Skeletal muscle tissue (tissue), 4 donors: Measurements from ENCODE around the gene TRPM8. TPM values are rescaled to one million over a fixed set of nuclear protein-coding genes. Genes with fewer than 3 reads are reported as not detected.

Experiments used
- H3K27ac ChIP-seq: one replicate; pipeline ENCODE4 v1.7.0; 2013; ENCODE audit warnings: mild to moderate bottlenecking, low read depth, low read length, inconsistent platforms
- H3K27me3 ChIP-seq, 3 donors: one replicate each; pipeline ENCODE4 v1.7.0; 2013; ENCODE audit warnings: low read length in 3 of 3; ENCODE audit not compliant: control insufficient read depth in 3 of 3, insufficient read depth in 3 of 3
- H3K36me3 ChIP-seq, 3 donors: one replicate each; pipeline ENCODE4 v1.7.0; 2013; ENCODE audit warnings: low read length in 3 of 3; ENCODE audit not compliant: control insufficient read depth in 3 of 3, insufficient read depth in 3 of 3
- H3K4me1 ChIP-seq, 3 donors: one replicate each; pipeline ENCODE4 v1.7.0; 2013; ENCODE audit warnings: low read length in 3 of 3, mild to moderate bottlenecking in 3 of 3; ENCODE audit not compliant: control insufficient read depth in 3 of 3, insufficient read depth in 3 of 3
- H3K4me3 ChIP-seq, 3 donors: one replicate each; pipeline ENCODE4 v1.7.0; 2013; ENCODE audit warnings: low read length in 3 of 3
- H3K9ac ChIP-seq, 3 donors: one replicate each; pipeline ENCODE4 v1.7.0; 2013; ENCODE audit warnings: low read length in 3 of 3, mild to moderate bottlenecking in 3 of 3, moderate library complexity in 2 of 3, low read depth in 1 of 3
- H3K9me3 ChIP-seq, 3 donors: one replicate each; pipeline ENCODE4 v1.7.0; 2013; ENCODE audit warnings: low read length in 3 of 3; ENCODE audit not compliant: control insufficient read depth in 3 of 3
- total RNA-seq: library from RNA; depleted of rRNA; stranded (reverse); fragments of >200 nt; gene quantifications from one replicate; pipeline ENCODE4 v1.2.3, GENCODE V29; 2014
- donor health status: Osteomylitis.

Gene TRPM8
- total RNA-seq, 1 donor from 2014 or later: not detected

DNA sequence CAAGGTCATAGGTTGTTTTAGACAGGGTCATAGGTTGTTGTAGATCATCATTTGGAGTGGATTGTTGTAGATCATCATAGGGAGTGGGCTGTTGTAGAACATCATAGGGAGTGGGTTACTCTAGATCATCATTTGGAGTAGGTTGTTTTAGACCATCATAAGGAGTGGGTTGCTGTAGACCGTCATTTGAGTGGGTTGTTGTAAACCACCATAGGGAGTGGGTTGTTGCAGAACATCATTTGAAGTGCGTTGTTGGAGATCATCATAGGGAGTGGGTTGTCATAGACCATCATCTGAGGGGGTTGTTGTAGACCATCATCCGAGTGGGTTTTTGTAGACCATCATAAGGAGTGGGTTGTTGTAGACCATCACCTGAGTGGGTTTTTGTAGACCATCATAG, 9.5 kb upstream of the TRPM8 start:
- no peaks in the 10 kb centered on the region for H3K9me3 ChIP-seq
- no peak overlapping the region for H3K27ac ChIP-seq
- H3K4me3 ChIP-seq: no peak overlapping the region
- peaks cover 0 to under 1% (median 0%) of the 10 kb centered on the region in 3 donors for H3K27me3 ChIP-seq
- H3K36me3 ChIP-seq: no peaks in the 10 kb centered on the region
- no peaks in the 10 kb centered on the region for H3K4me1 ChIP-seq
- no peak overlapping the region for H3K9ac ChIP-seq

DNA sequence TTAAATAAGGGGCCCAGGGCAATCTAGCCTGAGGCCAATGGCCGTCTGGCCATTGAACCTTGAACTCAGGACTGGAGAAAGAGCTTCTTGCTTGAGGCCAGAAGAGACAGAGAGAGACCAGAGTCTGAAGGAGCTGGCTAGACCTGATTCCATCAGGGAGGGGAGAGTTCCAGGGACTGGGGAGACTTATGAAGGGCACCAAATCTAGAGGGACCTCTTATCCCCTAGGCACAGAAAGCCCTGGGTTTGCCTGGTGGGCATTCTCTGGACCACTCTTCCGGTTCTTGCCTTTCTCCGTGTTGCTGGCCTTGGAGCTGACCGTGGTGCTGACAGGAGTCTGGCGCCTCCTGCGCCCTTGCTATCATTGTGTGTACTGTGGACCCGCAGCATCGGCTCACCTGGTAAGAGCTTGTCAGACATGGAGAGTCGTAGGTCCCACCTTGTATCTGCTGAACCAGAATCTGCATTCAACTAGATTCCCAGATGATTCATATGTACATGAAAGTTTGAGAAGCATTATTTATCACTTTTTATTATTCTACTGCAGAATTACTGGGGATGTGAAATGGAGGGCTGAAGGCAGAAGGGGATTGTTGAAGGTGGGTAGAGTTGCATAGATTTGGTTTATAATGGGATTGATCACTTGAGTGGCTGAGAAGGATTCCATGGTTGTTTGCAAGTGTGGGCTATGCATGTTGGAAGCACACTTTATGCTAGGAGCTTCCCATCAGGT, 4.3 kb upstream of the TRPM8 start:
- no peaks in the 10 kb centered on the region for H3K9me3 ChIP-seq
- H3K27me3 ChIP-seq: peaks cover 0 to 16% (median 0%) of the 10 kb centered on the region in 3 donors

DNA sequence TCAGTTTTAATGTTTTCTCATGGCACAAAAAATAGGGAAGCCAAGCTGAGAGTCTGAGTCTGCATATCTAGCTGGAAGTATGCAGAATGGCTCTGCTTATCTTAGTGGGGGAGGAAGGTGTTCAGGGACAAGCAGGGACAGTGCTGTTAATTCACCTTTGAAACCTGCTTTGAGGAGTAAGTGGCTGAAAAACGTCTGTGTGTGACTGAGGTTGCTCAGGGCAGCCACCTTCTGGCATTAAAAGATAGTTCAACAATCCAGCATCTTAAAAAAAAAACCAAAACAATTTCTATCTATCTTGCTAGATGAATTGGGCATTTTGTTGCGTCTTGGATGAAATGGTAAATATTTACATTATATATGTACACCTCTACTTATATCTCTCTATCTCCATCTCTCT, 2.0 kb upstream of the TRPM8 start:
- H3K27me3 ChIP-seq: peaks cover 0 to 18% (median 0%) of the 10 kb centered on the region in 3 donors
- H3K4me3 ChIP-seq: no peak overlapping the region
- H3K36me3 ChIP-seq: no peaks in the 10 kb centered on the region

More for the DNA sequence above, 4.3 kb upstream of the TRPM8 start:
- H3K4me3 ChIP-seq: no peak overlapping the region
- H3K36me3 ChIP-seq: no peaks in the 10 kb centered on the region
- no peaks in the 10 kb centered on the region for H3K4me1 ChIP-seq
- H3K9ac ChIP-seq: no peak overlapping the region
- no peak overlapping the region for H3K27ac ChIP-seq

DNA sequence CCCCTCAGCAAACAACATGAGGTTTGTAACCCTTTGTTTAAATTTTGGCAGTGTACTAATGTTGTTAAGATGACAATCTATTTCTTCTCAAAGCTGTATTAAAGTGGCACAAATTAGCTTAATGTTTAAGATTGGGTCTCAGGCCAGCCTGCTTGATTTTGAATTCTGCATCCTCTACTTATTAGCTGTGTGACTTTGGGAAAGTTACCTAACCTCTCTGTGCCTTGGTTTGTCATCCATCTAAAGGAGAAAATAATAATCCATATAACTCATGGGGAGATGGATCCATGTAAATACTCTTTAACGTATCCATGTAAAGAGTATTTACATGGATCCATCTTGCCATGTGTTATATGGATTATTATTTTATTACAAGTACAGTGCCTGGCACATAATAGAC, 2.1 kb downstream of the TRPM8 start:
- Histone ChIP-seq H3K9ac (no peak overlapping the region), H3K36me3 (no peaks in the 10 kb centered on the region), H3K4me3 (no peak overlapping the region), H3K9me3 (no peaks in the 10 kb centered on the region), H3K27me3 (peaks cover 0 to 16% (median 0%) of the 10 kb centered on the region in 3 donors), H3K4me1 (no peaks in the 10 kb centered on the region), H3K27ac (no peak overlapping the region)

More for the DNA sequence above, 2.0 kb upstream of the TRPM8 start:
- Histone ChIP-seq H3K9ac (no peak overlapping the region), H3K27ac (no peak overlapping the region), H3K4me1 (no peaks in the 10 kb centered on the region), H3K9me3 (no peaks in the 10 kb centered on the region)

DNA sequence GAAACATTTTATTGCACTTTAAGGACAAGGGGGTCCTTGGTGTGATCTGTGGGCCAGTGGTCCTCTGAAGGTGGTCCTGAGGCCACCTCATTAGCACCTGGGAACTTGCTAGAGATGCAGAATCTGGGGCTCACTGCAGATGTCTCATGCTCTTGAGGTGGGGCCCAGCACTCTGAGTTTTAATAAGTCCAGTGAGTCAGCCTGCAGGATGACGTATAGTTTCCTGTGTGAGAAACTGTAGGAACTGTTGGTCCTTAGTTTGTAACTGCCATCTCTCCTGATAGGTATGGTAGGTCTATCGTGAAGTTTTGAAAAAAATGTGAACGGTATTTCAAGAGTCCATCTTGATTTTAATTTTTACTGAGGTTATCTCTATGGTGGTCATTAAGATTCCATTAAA, 2.8 kb downstream of the TRPM8 start:
- no peaks in the 10 kb centered on the region for H3K9me3 ChIP-seq
- H3K4me3 ChIP-seq: no peak overlapping the region
- no peaks in the 10 kb centered on the region for H3K36me3 ChIP-seq
- H3K4me1 ChIP-seq: no peaks in the 10 kb centered on the region
- H3K27me3 ChIP-seq: peaks cover 0 to 12% (median 0%) of the 10 kb centered on the region in 3 donors
- H3K9ac ChIP-seq: no peak overlapping the region
- no peak overlapping the region for H3K27ac ChIP-seq

DNA sequence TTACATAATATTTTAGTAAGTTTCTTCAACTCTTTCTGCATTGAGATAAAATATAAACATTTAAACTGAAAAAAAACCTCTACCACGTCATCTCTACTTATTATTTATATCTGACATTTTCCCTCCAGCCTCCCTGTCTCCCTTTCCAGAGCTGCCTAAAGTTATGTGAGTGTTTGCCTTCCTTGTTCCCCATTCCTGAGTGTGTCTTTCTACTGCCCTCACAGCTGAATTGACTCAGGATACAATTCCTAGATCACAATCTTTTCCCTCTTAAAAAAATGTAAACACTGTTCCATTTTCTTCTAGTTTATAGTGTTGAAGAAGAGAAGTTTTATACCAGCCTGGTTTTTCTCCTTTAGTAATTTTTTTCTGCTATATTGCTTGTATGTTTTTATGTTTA, 5.3 kb downstream of the TRPM8 start:
- peaks cover 0 to 20% (median 4%) of the 10 kb centered on the region in 3 donors for H3K27me3 ChIP-seq
- H3K4me3 ChIP-seq: no peak overlapping the region
- no peak overlapping the region for H3K27ac ChIP-seq

DNA sequence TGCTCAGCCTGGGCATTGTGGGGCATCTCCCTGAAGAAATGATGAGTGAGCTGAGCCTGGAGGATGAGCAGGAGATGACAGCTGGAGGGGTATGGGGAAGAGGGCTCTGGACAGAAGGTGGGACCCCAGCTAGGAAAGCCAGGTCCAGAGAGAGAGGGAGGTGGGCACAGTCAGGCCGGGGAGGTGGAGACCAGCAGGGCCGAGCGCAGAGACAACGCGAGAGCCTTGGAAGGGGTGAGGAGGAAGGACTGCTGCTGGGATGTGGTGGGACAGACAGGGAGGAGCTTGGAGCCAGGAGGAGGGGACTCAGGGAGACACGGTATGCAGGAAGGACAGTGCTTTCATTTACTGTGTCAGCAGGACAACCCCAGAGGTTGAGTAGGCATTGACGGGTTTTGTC, 8.2 kb downstream of the TRPM8 start:
- Histone ChIP-seq H3K27ac (no peak overlapping the region), H3K4me3 (no peak overlapping the region), H3K4me1 (no peaks in the 10 kb centered on the region), H3K27me3 (peaks cover 0 to 18% (median 7%) of the 10 kb centered on the region in 3 donors), H3K9me3 (no peaks in the 10 kb centered on the region), H3K36me3 (no peaks in the 10 kb centered on the region), H3K9ac (no peak overlapping the region)

More for the DNA sequence above, 5.3 kb downstream of the TRPM8 start:
- no peaks in the 10 kb centered on the region for H3K4me1 ChIP-seq
- no peaks in the 10 kb centered on the region for H3K9me3 ChIP-seq
- H3K36me3 ChIP-seq: no peaks in the 10 kb centered on the region
- H3K9ac ChIP-seq: no peak overlapping the region

DNA sequence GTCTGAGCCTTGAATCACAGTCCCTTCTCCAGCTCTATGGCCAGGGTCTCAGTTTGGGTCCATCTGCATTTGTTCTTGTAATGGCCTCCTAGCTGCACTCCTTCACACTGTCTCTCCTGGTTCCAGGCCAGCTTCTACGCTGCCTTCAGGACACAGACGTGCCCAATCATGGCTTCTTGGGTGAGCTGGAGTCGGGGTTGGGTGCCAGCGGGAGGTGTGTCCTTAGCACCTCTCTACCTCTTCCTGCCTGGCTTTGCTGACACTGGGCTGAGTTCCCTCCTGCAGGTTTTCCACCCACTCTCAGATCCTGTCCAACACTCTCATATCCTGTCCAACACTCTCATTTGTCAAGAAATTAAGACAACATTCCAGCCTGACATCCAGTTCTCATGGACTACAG, 9.6 kb downstream of the TRPM8 start:
- H3K36me3 ChIP-seq: no peaks in the 10 kb centered on the region
- H3K9ac ChIP-seq: no peak overlapping the region
- no peaks in the 10 kb centered on the region for H3K9me3 ChIP-seq
- no peaks in the 10 kb centered on the region for H3K4me1 ChIP-seq
- H3K4me3 ChIP-seq: no peak overlapping the region
- H3K27me3 ChIP-seq: peaks cover 0 to 18% (median 7%) of the 10 kb centered on the region in 3 donors
- H3K27ac ChIP-seq: no peak overlapping the region

DNA sequence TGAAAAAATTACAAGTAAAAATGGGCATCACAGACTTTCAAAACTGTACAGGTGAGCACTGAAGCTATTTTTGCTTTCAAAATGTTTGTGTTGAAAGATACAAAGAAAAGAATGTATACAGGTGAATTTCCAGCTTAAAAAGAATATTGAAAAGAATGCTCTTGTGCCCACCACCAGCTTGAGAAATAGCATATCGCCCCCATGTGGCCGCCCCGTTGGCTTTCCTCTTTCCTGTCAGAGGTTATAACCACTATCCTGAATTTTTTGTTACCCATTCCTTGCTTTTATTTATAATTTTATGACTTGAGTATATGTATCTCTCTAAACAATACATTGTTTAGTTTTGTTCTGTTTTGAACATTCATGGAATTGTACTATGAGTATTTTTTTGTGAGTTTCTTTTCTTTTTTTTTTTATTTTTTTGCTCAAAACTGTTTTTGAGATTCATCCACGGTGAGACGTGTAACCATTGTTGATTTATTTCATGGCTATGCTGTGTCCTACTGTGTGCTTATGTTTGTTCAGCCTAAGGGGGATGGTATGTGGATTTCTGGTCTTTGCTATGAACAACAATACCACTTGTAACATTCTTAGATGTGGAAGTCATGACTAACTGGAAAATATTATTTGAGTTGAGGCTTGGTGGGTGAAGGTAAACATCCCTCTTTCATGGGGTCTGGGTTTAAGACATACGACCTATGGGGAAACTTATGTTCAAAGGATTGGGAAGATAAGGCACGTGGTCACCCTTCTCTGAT, 11.6 kb downstream of the TRPM8 start:
- H3K4me1 ChIP-seq: no peaks in the 10 kb centered on the region
- H3K27me3 ChIP-seq: peaks cover 0 to 22% (median 10%) of the 10 kb centered on the region in 3 donors
- H3K9ac ChIP-seq: no peak overlapping the region
- H3K4me3 ChIP-seq: no peak overlapping the region
- no peaks in the 10 kb centered on the region for H3K36me3 ChIP-seq
- no peak overlapping the region for H3K27ac ChIP-seq
- no peaks in the 10 kb centered on the region for H3K9me3 ChIP-seq

DNA sequence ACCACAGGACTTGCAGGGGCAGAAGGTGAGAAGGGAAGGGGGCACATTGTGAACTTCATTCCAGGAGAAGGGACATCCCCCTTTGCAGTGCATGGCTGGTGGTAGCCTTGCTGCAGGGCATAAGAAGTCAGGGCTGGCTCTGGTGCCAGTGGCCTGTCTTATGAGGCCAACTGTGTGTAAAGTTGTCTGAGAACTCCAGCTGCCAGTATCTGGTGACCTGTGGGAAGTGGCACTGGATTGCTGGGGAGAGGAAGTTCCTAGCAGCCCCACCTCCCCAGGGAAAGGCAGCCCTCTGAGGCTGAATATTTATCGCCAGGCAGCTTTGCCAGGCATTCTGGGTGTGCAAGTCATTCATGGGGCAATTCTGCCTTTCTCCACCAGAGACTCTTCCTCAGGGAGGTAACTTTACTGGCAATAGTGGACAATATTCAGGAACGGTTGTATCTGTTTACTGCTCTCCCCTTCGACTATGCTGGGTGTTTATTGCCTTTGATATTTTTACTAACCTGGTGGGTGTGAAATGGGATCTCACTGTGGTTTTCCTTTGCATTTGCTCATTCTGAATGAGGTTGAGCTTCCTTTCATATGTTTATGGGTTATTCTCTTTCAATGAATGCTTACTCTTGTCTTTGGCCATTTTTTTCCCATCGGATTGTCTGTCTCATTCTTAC, 12.3 kb downstream of the TRPM8 start:
- no peak overlapping the region for H3K27ac ChIP-seq
- no peaks in the 10 kb centered on the region for H3K9me3 ChIP-seq
- no peaks in the 10 kb centered on the region for H3K4me1 ChIP-seq
- H3K4me3 ChIP-seq: no peak overlapping the region
- peaks cover 0 to 22% (median 10%) of the 10 kb centered on the region in 3 donors for H3K27me3 ChIP-seq
- H3K36me3 ChIP-seq: no peaks in the 10 kb centered on the region
- no peak overlapping the region for H3K9ac ChIP-seq
